Measurements from ENCODE around the gene TBC1D3B.
"Not testable (repeated sequence)": the region's sequence is repeated elsewhere in the genome, so short reads cannot be mapped to it uniquely, and the experiment has no call there.

DNA sequence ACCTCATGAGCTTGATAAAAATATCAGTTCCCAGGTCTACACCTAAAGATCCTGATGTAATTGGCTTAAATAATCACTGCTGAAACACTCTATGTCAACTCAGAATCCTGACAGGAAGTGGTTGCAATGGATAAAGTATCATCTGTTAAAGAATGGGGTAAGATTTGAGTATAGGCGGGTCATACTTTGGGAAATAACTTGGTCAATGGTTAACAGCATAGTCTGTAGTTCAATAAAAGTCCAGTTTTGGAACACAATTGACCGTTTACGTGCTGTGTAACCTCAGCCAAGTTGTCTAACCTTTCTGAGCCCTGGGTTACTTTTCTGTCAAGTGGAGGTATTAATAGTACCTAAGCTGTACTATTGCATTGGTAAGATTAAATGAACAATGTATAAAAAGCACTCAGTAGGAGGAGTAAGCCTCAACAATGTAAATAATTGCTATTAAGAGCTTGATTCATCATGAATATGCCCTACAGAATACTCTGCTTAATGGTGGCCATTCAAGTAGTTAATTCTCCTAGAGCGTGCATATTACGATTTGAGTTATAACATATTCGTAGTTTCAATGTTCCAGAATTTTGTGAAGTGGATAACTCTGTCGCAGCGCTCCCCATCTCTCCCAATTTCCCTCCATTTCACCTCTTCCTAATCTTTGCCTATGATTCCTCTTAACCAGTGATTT is 17.9 kb upstream of the TBC1D3B start:
- TF ChIP-seq SPI1, POLR2AphosphoS5 (IDR thresholded peaks at IDR 0.05; ENCODE audit: low read depth, low read length): not testable (repeated sequence)

All from GM12891 (cell line).